NT2/D1 (cell line): ENCODE measurements around the gene SEMA3C.
"Not testable (repeated sequence)": the region's sequence is repeated elsewhere in the genome, so short reads cannot be mapped to it uniquely, and the experiment has no call there.

Experiments used
- DNase-seq: peaks from one replicate; pipeline ENCODE4 v3.0.0-alpha.2; 2011; ENCODE audit warnings: low read depth, low spot score
- H3K27me3 ChIP-seq: 2 replicates; pipeline ENCODE4 v1.6.0; 2011; ENCODE audit warnings: mild to moderate bottlenecking; ENCODE audit not compliant: insufficient read length, insufficient read depth
- H3K36me3 ChIP-seq: 2 replicates; pipeline ENCODE4 v1.6.1; 2011; ENCODE audit warnings: mild to moderate bottlenecking, low read length, mixed read lengths; ENCODE audit not compliant: insufficient read depth, insufficient read length
- H3K4me1 ChIP-seq: 2 replicates; pipeline ENCODE4 v1.5.1; 2011; ENCODE audit not compliant: insufficient read depth, insufficient read length
- H3K4me3 ChIP-seq: 2 replicates; pipeline ENCODE4 v1.5.1; 2011; ENCODE audit warnings: low read depth; ENCODE audit not compliant: insufficient read length
- H3K9ac ChIP-seq: 2 replicates; pipeline ENCODE4 v1.6.0; 2011; ENCODE audit warnings: low read depth; ENCODE audit not compliant: insufficient read length
- H3K9me3 ChIP-seq: 2 replicates; pipeline ENCODE4 v1.5.1; 2011; ENCODE audit warnings: mild to moderate bottlenecking, low read length; ENCODE audit not compliant: insufficient read depth
- SUZ12 ChIP-seq: IDR thresholded peaks from 2 replicates; pipeline ENCODE4 v1.6.1; 2011; ENCODE audit not compliant: insufficient read length, insufficient read depth; ENCODE audit errors: extremely low read depth
- YY1 ChIP-seq: IDR thresholded peaks from 2 replicates; pipeline ENCODE4 v1.6.1; 2011; ENCODE audit not compliant: insufficient read length, insufficient read depth
- ZNF274 ChIP-seq: IDR thresholded peaks from 2 replicates; pipeline ENCODE4 v1.6.1; 2011; ENCODE audit warnings: mild to moderate bottlenecking, low read depth, low read length

SEMA3C gene

DNA sequence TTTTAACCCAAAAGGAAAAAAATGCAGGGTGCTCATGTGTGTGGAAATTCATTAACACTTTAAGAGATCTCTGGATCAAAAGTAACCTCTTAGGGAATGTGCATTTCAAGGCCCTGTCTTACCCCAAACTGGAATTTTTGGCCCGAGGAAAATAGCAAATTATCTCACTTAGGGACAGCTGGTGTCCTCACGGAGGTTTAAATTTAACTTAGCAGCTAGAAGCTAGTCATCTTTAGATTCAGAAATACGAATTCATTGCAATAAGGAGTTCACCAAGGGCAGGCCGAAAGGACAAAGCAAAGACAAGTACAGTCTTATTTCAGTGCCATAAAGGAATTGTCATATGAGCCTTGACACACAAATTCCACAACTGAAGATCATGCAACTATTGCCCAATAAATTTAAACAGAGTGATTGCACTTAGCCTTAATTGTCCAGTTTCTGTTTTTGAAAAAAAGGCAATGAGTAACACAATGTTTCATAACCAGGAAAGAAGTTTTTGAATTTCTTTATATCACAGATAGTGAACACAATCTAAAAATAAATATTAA, 22.4 kb upstream of the SEMA3C start:
- no peak overlapping the region for H3K4me3 ChIP-seq
- DNase-seq, result no peak
- H3K36me3 ChIP-seq, result no peaks in the 10 kb centered on the region
- no peak overlapping the region for H3K9ac ChIP-seq
- TF ChIP-seq YY1, result no peak
- no peak for TF ChIP-seq ZNF274
- TF ChIP-seq SUZ12, result no peak
- H3K27me3 ChIP-seq, result no peaks in the 10 kb centered on the region
- H3K9me3 ChIP-seq, result no peaks in the 10 kb centered on the region
- no peaks in the 10 kb centered on the region for H3K4me1 ChIP-seq

DNA sequence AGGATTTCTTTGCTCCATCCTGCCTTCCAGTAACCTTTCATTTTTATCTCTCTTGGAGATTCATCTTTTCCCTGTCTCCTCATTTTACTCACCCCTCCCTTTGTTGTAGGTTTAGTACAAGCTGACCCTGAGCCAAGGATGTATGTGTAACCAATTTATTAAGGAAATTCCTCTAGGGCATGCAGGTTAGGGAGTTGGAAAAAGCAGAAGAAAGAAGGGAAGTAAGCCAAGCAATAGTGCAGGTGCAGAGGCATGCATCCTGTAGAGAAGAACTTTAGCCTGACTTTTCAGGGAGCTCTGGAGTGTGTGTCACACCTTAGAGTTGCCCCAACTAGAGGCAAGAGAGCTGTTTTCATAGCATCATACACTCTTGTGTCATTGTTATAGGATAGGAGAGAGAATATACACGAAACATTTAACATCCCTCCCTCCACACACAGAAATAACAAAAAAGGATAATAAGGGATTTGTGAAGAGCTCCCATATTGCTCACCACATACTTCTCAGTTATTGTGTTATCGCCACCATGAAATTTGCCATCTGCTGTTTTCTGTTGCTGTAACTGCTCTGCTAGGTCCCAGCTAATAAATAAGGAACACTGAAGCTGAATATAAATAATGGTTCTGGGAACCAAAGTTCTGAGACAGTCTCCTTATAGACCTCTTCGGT, 21.8 kb upstream of the SEMA3C start:
- no peaks in the 10 kb centered on the region for H3K4me1 ChIP-seq
- no peak overlapping the region for H3K4me3 ChIP-seq
- no peak overlapping the region for H3K9ac ChIP-seq
- H3K27me3 ChIP-seq, result no peaks in the 10 kb centered on the region
- TF ChIP-seq ZNF274, result no peak
- TF ChIP-seq YY1, result no peak
- no peak for TF ChIP-seq SUZ12
- no peak for DNase-seq
- no peaks in the 10 kb centered on the region for H3K9me3 ChIP-seq
- H3K36me3 ChIP-seq, result no peaks in the 10 kb centered on the region

DNA sequence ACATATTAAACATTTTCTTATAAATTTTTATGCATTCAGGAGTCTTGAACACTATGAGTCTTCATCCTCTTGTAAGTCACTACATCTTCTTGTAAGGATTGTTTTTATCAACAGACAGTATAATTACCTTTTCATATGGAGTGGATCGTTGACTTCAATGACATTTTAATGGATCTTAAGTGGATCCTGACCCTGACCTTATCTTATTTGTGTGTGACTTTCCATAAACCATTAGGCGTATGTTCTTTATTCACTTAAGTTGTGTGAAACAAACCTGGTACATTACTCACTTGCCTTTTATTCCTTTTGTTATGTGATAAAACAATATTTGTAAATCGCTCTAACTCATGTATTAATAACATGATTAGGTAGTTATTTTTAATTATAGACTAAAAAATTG, 18.5 kb upstream of the SEMA3C start:
- TF ChIP-seq ZNF274 (no peak), YY1 (no peak), SUZ12 (no peak)
- DNase-seq, result no peak
- no peak overlapping the region for H3K4me3 ChIP-seq

DNA sequence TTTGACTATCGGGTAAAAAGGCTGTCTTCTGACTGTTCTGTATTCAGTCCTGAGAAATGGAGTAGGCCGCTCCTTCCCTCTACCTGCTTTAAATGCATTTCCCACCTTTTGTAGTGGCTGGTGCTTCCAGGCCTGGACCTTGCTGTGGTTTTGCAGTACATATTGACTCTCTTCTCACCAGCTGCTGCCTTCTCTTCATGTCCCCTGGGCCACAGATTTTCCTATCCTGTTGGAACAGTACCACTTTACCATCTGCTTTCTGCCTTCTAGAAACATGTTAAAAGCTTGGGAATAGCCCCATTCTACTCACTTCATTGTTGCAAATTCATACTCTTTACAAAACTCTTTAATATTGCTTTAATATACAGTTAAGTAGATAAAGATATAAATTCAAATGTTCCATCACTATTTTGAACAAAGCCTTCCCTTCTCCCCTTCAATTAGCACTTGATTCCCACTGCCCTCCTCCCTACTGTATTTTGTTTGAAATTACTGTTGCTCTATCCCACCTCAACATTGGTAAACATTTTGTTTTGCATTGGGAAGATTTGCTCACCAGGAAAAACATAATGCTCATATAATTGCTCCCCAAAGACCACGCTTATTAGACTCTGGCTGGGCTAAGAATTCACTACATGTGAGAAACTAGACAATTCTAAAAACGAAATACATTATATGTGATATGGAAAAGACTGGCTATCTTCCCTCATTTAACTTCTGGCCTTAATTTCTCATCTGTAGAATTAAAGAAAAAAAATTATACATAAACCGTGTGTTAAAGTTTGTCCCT, 17.3 kb upstream of the SEMA3C start:
- Histone ChIP-seq H3K4me1 (no peaks in the 10 kb centered on the region), H3K9me3 (no peaks in the 10 kb centered on the region), H3K9ac (no peak overlapping the region), H3K36me3 (no peaks in the 10 kb centered on the region), H3K27me3 (no peaks in the 10 kb centered on the region), H3K4me3 (no peak overlapping the region)
- TF ChIP-seq SUZ12 (no peak), YY1 (no peak), ZNF274 (no peak)
- no peak for DNase-seq

More for the DNA sequence above, 18.5 kb upstream of the SEMA3C start:
- no peak overlapping the region for H3K9ac ChIP-seq
- no peaks in the 10 kb centered on the region for H3K4me1 ChIP-seq
- no peaks in the 10 kb centered on the region for H3K27me3 ChIP-seq
- H3K36me3 ChIP-seq, result no peaks in the 10 kb centered on the region
- no peaks in the 10 kb centered on the region for H3K9me3 ChIP-seq

DNA sequence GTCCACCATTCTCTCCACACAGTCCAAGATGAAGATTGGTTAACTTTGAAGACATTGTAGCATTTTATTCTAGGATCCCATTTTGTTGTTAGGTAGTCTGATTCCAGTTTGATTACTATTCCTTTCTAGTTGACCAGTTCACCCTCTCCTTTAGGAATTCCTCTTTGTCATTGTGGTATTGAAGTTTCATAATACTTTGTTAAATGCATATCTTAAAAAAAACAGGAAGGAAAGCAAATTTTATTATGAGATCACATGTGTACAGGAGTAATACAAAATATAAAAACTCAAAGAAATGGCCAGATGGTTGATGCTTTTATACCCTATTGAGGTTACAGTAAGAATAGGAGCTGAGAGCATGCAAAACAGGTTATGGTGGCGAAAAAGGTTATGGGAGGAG, 15.5 kb upstream of the SEMA3C start:
- Histone ChIP-seq H3K4me1 (no peaks in the 10 kb centered on the region), H3K9me3 (no peaks in the 10 kb centered on the region), H3K4me3 (no peak overlapping the region), H3K27me3 (no peaks in the 10 kb centered on the region), H3K36me3 (no peaks in the 10 kb centered on the region), H3K9ac (no peak overlapping the region)
- no peak for TF ChIP-seq ZNF274
- DNase-seq, result no peak

DNA sequence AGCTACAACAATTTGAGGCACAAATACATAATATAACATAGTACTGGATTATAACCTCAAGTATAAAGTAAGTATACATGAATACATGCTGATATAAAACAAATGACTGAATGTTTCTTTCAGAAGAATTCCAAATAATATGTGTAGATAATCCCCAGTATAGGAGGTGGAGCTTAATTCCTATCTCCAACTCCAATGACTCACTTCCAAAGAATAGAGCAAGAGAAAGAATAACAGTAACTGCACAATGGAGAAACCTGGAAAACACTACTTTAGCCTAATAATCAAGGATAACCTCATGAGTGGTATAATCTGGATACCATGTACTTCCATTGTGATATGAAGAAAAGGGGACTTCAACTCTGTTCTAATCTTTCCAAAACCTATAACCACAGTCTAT, 13.7 kb upstream of the SEMA3C start:
- no peaks in the 10 kb centered on the region for H3K4me1 ChIP-seq
- no peak overlapping the region for H3K9ac ChIP-seq
- DNase-seq, result no peak
- no peaks in the 10 kb centered on the region for H3K9me3 ChIP-seq
- no peaks in the 10 kb centered on the region for H3K27me3 ChIP-seq
- TF ChIP-seq YY1 (no peak), SUZ12 (no peak), ZNF274 (no peak)
- H3K36me3 ChIP-seq, result no peaks in the 10 kb centered on the region
- no peak overlapping the region for H3K4me3 ChIP-seq

DNA sequence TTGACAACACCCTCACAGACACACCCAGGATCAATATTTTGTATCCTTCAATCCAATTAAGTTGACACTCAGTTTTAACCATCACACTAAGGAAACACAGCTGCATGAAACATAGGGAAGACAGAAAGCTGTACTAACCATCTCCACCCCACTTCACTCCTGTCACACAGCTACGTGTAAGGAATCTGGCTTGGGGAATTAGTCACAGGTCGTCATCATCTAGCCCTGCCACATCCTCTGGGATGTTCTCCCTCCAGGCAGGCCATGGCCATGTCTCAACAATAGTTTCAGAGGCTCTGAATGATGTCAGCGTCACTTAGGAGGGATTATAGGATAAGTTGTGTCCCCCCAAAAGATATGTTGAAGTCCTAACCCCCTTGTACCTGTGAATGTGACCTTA, 10.8 kb upstream of the SEMA3C start:
- Histone ChIP-seq H3K4me3 (no peak overlapping the region), H3K27me3 (no peaks in the 10 kb centered on the region), H3K36me3 (no peaks in the 10 kb centered on the region), H3K4me1 (no peaks in the 10 kb centered on the region), H3K9me3 (no peaks in the 10 kb centered on the region), H3K9ac (no peak overlapping the region)
- TF ChIP-seq YY1 (no peak), ZNF274 (no peak), SUZ12 (no peak)
- no peak for DNase-seq

DNA sequence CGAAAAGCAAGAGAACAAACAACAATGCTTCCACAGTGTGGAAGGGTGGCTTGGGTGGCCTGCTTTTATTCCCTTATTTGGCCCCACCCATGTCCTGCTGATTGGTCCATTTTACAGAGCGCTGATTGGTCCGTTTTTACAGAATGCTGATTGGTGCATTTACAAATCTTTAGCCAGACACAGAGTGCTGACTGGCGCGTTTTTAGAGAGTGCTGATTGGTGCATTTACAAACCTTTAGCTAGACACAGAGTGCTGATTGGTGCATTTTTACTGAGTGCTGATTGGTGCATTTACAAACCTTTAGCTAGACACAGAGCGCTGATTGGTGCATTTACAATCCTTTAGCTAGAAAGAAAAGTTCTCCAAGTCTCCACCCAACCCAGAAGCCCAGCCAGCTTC, 8.1 kb upstream of the SEMA3C start:
- H3K9me3 ChIP-seq, DNase-seq, H3K36me3 ChIP-seq, H3K4me3 ChIP-seq, H3K27me3 ChIP-seq, H3K9ac ChIP-seq, H3K4me1 ChIP-seq: not testable (repeated sequence)
